IMR-90 (cell line): ENCODE data around the gene CFAP45. TPM values are rescaled to one million over a fixed set of nuclear protein-coding genes. Genes with fewer than 3 reads are reported as not detected.
A peak's percentile ranks its signal among the peaks of the same experiment; 100 is the strongest.

Experiments
- ATAC-seq: fragments of 200-7000 bp; cut with Tn5 transposase; 2 replicates; pipeline ENCODE4 v1.9.1; 2020; ENCODE audit warnings: low read depth, mild to moderate bottlenecking, moderate library complexity
- BruUV-seq: library from RNA; stranded (reverse); fragments of 400-500 nt; replicated peaks from 2 replicates; lab custom pipeline; 2021; lab: Mats Ljungman, UMichigan
- CTCF ChIA-PET: fragments of 300-600 bp; formaldehyde crosslinking; extraction: SDS; loops from one replicate; lab custom pipeline; 2021; ENCODE audit warnings: antibody characterized with exemption; lab: Yijun Ruan, JAX
- POLR2A ChIA-PET: fragments of 300-600 bp; sonication (Branson Sonifier 250); formaldehyde crosslinking; loops from one replicate; lab custom pipeline; 2022; ENCODE audit warnings: antibody characterized with exemption; ENCODE audit not compliant: unreplicated experiment; lab: Charles Lee
- DNase-seq: peaks from one replicate; pipeline ENCODE4 v3.0.0; 2013
- H2AFZ ChIP-seq: replicated peaks from 2 replicates; pipeline ENCODE3; 2013; ENCODE audit warnings: low read length, mild to moderate bottlenecking; ENCODE audit not compliant: poor library complexity
- H2AK5ac ChIP-seq: 2 replicates; pipeline ENCODE4 v1.6.1; 2013; ENCODE audit warnings: low read depth, low read length, inconsistent platforms
- H2AK9ac ChIP-seq: replicated peaks from 2 replicates; pipeline ENCODE3; 2013; ENCODE audit warnings: mild to moderate bottlenecking, low read depth, low read length, moderate library complexity; ENCODE audit not compliant: poor library complexity
- H2BK120ac ChIP-seq: 2 replicates; pipeline ENCODE4 v1.6.1; 2013; ENCODE audit warnings: low read depth, low read length, inconsistent platforms
- H2BK15ac ChIP-seq: 3 replicates; pipeline ENCODE4 v1.6.1; 2013; ENCODE audit warnings: low read depth, low read length, inconsistent platforms
- H2BK20ac ChIP-seq: 2 replicates; pipeline ENCODE4 v1.6.1; 2013; ENCODE audit warnings: low read depth, mild to moderate bottlenecking, inconsistent platforms, low read length, moderate library complexity
- H2BK5ac ChIP-seq: 2 replicates; pipeline ENCODE4 v1.6.1; 2013; ENCODE audit warnings: mild to moderate bottlenecking, low read depth, low read length, inconsistent platforms; ENCODE audit not compliant: poor library complexity, severe bottlenecking
- H3K14ac ChIP-seq: replicated peaks from 2 replicates; pipeline ENCODE4 v1.6.1; 2013; ENCODE audit warnings: low read depth, low read length, inconsistent platforms
- H3K18ac ChIP-seq: 2 replicates; pipeline ENCODE4 v1.6.1; 2013; ENCODE audit warnings: low read depth, low read length, control low read depth
- H3K23ac ChIP-seq: 2 replicates; pipeline ENCODE4 v1.6.1; 2013; ENCODE audit warnings: low read depth, low read length, inconsistent platforms
- H3K27ac ChIP-seq: 2 replicates; pipeline ENCODE4 v1.5.1; 2013; ENCODE audit warnings: mild to moderate bottlenecking, control low read depth, low read length; ENCODE audit not compliant: insufficient read depth
- H3K27me3 ChIP-seq: 2 replicates; pipeline ENCODE4 v1.6.1; 2013; ENCODE audit warnings: low read length; ENCODE audit not compliant: control insufficient read depth, insufficient read depth
- H3K36me3 ChIP-seq: 2 replicates; pipeline ENCODE4 v1.6.1; 2013; ENCODE audit warnings: low read length, mixed read lengths; ENCODE audit not compliant: control insufficient read depth, insufficient read depth
- H3K4ac ChIP-seq: 2 replicates; pipeline ENCODE4 v1.6.1; 2013; ENCODE audit warnings: low read depth, low read length, inconsistent platforms
- H3K4me1 ChIP-seq: 2 replicates; pipeline ENCODE4 v1.6.1; 2013; ENCODE audit warnings: low read length, mixed read lengths; ENCODE audit not compliant: control insufficient read depth, insufficient read depth
- H3K4me2 ChIP-seq: 2 replicates; pipeline ENCODE4 v1.6.1; 2013; ENCODE audit warnings: low read depth, mild to moderate bottlenecking, control low read depth, low read length, moderate library complexity
- H3K4me3 ChIP-seq: 2 replicates; pipeline ENCODE4 v1.5.1; 2013; ENCODE audit warnings: low read depth, mild to moderate bottlenecking, control low read depth, low read length, moderate library complexity; ENCODE audit not compliant: insufficient read depth
- H3K56ac ChIP-seq: 2 replicates; pipeline ENCODE4 v1.6.1; 2013; ENCODE audit warnings: low read length, inconsistent platforms; ENCODE audit not compliant: insufficient read depth; ENCODE audit errors: extremely low read depth
- H3K79me1 ChIP-seq, 2 experiments: 2 replicates each; pipeline ENCODE4 v1.6.1; 2013; ENCODE audit warnings: low read length in 2 of 2, inconsistent platforms in 1 of 2, low read depth in 1 of 2
- H3K9ac ChIP-seq: 2 replicates; pipeline ENCODE4 v1.6.1; 2013; ENCODE audit warnings: low read depth, low read length, control low read depth
- H3K9me1 ChIP-seq: 2 replicates; pipeline ENCODE4 v1.6.1; 2013; ENCODE audit warnings: low read length, inconsistent platforms; ENCODE audit not compliant: insufficient read depth
- H3K9me3 ChIP-seq: 2 replicates; pipeline ENCODE4 v1.6.1; 2013; ENCODE audit warnings: low read length; ENCODE audit not compliant: control insufficient read depth, insufficient read depth
- H4K20me1 ChIP-seq: 2 replicates; pipeline ENCODE4 v1.6.1; 2013; ENCODE audit warnings: low read length, inconsistent platforms; ENCODE audit not compliant: insufficient read depth
- H4K5ac ChIP-seq: 2 replicates; pipeline ENCODE4 v1.6.1; 2013; ENCODE audit warnings: mild to moderate bottlenecking, low read depth, low read length, control low read depth
- H4K8ac ChIP-seq, 2 experiments: 2 replicates each; pipeline ENCODE4 v1.6.1; 2013; ENCODE audit warnings: low read depth in 2 of 2, low read length in 2 of 2, control low read depth in 1 of 2, inconsistent platforms in 1 of 2
- H4K91ac ChIP-seq: 2 replicates; pipeline ENCODE4 v1.6.1; 2013; ENCODE audit warnings: low read depth, low read length, inconsistent platforms; ENCODE audit not compliant: insufficient read depth
- CHD1 ChIP-seq: IDR thresholded peaks from 2 replicates; pipeline ENCODE4 v1.6.1; 2012; ENCODE audit warnings: low read depth, low read length, improper control_type of control experiment
- CTCF ChIP-seq: conservative IDR thresholded peaks from 2 replicates; pipeline ENCODE4 v1.5.1; 2012; ENCODE audit warnings: mild to moderate bottlenecking, low read depth, low read length, improper control_type of control experiment
- WGBS, 2 experiments: methylation state at CpG; one replicate each; pipeline versions ENCODE4 v1.1.5 to v1.1.7; 2013; ENCODE audit warnings: missing lambda C conversion rate in 2 of 2; ENCODE audit not compliant: insufficient read length in 1 of 2; ENCODE audit errors: extremely low coverage in 2 of 2; 5-methylcytosine and 5-hydroxymethylcytosine counted together
- dilution Hi-C: fragments of 300-500 bp; cut with HindIII; formaldehyde crosslinking; loops from one replicate; pipeline ENCODE4 v1.14.3; 2018; ENCODE audit warnings: low sequenced_read_pairs; ENCODE audit not compliant: unreplicated experiment
- in situ Hi-C: fragments of 300-500 bp; cut with MboI; formaldehyde crosslinking; loops from 3 replicates; pipeline ENCODE4 v1.14.3; 2019; ENCODE audit warnings: low sequenced_read_pairs, inconsistent platforms, mixed read lengths
- intact Hi-C: fragments of 100-400 bp; cut with micrococcal nuclease; formaldehyde crosslinking; loops from 2 replicates; pipeline ENCODE4 v1.10.0; 2022
- polyA plus RNA-seq, 3 experiments: library from polyadenylated mRNA; depleted of rRNA; stranded (reverse); fragments of >200 nt; gene quantifications; 2 replicates each; pipeline ENCODE4 v1.2.3, GENCODE V29; 2012; ENCODE audit warnings: low replicate concordance in 1 of 3
- total RNA-seq: library from RNA; depleted of rRNA; stranded (reverse); fragments of >200 nt; gene quantifications from 2 replicates; pipeline ENCODE4 v1.2.3, GENCODE V29; 2012

Gene CFAP45
- total and polyA plus RNA-seq, 2 of the 4 experiments (the other 2 are of a cell fraction): 0.51 to 0.72 TPM

- H2AK5ac ChIP-seq: no peak overlapping the region
- ATAC-seq (0 out of 2 replicates have a peak, but pooled peaks have one; percentile 30), DNase-seq (no peak)
- BruUV-seq: no TSS peak
- no peaks in the 10 kb centered on the region for H3K9me3 ChIP-seq
- no peak overlapping the region for H3K4me3 ChIP-seq
- H3K23ac ChIP-seq: no peak overlapping the region
- H3K18ac ChIP-seq: no peak overlapping the region
- intact Hi-C loops: no loop called here
- no peak overlapping the region for H2AK9ac ChIP-seq
- no peak overlapping the region for H3K4me2 ChIP-seq
- no peaks in the 10 kb centered on the region for H3K79me1 ChIP-seq
- no peak overlapping the region for H4K8ac ChIP-seq
- H4K5ac ChIP-seq: no peak overlapping the region
- no peak overlapping the region for H3K14ac ChIP-seq
- TF ChIP-seq CHD1 (no peak), CTCF (no peak)
- H4K20me1 ChIP-seq: no peaks in the 10 kb centered on the region
- H2AFZ ChIP-seq: no peak overlapping the region
- no peak overlapping the region for H2BK20ac ChIP-seq
- H2BK5ac ChIP-seq: no peak overlapping the region
- ChIA-PET POLR2A (no interaction called here), CTCF (no interaction called here)
- no peak overlapping the region for H2BK120ac ChIP-seq
- no peak overlapping the region for H3K56ac ChIP-seq
- 0 out of 2 replicates have a peak, but pooled peaks cover 3% of the 10 kb centered on the region for H3K9me1 ChIP-seq
- peaks cover 2% of the 10 kb centered on the region for H3K4me1 ChIP-seq
- H3K27me3 ChIP-seq: no peaks in the 10 kb centered on the region; the same call in 1 of the 2 replicates
- H2BK15ac ChIP-seq: no peak overlapping the region
- H3K36me3 ChIP-seq: no peaks in the 10 kb centered on the region
- no peak overlapping the region for H4K91ac ChIP-seq
- no peak overlapping the region for H3K4ac ChIP-seq
- dilution Hi-C loops: no loop called here
- in situ Hi-C loops: no loop called here
- WGBS, 2 experiments: 40% methylated on average over 1 of the region's 3 CpGs; no CpG with 5 or more reads in 1 of the 2 experiments
- H3K9ac ChIP-seq: no peak overlapping the region
- no peak overlapping the region for H3K27ac ChIP-seq
Measured at GRCh38 chr1:159829273-159829634, 70.7 kb downstream of the CFAP45 start.
